ENCODE results near the gene NOX1.

NOX1 gene

DNA sequence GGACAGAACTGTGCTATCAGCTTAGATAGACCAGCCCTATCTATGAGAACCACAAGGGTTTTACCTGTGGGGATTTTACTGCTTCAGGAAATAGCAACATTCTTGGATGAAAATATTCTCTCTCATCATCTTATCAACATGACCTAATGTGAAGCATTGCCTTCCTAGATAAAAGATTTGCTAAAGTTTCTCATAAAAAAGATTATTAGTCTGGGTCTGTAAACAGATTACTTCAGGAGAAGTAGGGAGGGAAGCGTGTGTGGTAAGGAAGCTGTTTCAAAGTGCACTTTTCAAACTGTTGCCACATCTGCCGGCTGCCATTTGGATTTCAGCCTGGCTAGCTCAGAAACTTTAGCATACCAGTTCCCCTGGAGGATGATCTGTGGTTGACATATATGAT, at the start of gene NOX1:
Gene NOX1 (minus strand): TSS at position 35 of the 400 bp plus-strand sequence. CDS start 220 bp downstream, outside the sequence.
- in situ Hi-C loops (cut with MboI; ENCODE audit: low sequenced_read_pairs): no loop called here

DNA sequence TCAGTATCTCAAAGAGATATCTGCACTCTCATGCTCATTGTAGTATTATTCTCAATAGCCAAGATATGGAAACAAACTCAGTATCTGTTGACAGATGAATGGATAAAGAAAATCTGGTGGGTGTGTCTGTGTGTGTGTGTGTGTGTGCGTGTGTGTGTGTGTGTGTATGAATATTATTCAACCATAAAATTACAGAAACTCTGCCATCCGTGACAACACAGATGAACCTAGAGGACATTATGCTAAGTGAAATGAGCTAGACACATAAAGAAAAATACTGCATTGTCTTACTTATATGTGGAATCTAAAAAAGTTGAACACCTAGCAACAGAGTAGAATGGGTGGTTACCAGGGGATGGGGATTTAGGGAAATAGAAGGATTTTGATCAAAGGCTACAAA, 41.4 kb upstream of the NOX1 start:
- in situ Hi-C loops (cut with MboI; ENCODE audit: low sequenced_read_pairs): no loop called here

DNA sequence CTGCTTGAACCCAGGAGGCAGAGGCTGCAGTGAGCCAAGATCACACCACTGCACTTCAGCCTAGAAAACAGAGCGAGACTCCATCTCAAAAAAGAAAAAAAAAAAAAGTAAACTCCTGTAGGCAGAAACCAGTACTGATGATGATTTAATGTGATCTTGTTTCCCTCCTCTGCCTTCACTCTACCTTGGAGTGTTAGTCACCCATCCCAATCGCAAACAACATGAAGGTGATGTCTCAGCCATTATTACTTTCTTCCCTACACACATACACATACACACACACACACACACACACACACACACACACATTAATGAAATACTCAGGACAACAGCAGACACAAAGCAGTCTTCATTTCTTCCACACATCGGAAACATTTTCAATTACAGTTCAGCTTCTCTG, 39.0 kb upstream of the NOX1 start:
- in situ Hi-C loops (cut with MboI; ENCODE audit: low sequenced_read_pairs): no loop called here

DNA sequence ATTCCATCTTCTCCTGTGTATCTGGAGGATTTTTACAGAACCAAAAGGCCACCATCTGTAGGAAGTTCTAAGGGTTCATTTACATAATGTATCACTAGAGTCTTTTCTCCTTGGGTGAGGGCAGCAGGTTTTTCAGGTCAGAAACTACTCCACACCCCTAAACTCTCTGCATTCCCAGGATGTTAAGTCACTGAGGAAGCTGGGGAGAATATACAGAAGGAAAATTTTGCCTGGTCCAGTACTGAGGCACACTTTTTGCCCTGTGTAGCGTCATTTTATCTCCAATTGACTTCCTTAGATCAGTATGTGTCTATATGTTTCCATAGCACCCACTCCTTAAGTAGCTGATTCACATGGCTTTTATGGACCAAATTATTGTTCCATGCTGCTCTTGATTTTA, 37.6 kb upstream of the NOX1 start:
- in situ Hi-C loops (cut with MboI; ENCODE audit: low sequenced_read_pairs): no loop called here

DNA sequence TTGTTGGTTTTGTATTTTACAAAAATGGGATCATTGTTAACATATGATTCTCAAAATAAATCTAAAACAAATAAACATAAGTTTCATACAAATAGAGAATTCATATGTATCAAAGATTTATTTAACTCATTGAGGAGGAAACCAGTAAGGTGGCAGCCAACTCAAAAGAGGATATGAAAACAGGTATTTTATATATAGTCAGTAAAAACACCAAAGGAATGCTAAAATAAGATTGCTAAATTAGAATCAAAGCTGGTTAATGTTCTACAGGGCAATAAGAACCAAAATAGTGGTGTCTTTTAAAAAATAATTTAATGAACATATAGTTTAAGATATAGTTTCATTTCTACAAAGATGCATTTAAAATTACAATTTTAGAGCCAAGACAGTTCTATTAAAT, 31.5 kb upstream of the NOX1 start:
- in situ Hi-C loops (cut with MboI; ENCODE audit: low sequenced_read_pairs): no loop called here

DNA sequence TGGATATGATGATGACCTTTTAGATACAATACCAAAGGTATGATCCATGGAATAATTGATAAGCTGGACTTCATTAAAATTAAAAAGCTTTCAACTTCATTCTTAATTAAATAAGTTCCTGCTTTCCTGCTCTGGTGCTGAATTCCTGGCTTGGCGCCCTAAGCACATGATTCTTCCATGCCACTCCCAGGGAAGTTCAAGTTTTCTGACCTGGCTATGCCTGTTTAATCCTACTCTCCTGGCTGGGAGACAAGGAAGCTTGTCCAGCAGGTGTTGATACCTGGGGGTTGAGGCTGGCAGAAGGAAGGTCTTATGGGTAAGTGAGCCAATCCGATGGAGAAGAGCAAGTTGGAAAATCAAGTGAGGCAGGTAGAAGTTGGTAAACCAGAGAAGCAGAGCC, 30.3 kb upstream of the NOX1 start:
- in situ Hi-C loops (cut with MboI; ENCODE audit: low sequenced_read_pairs): no loop called here

DNA sequence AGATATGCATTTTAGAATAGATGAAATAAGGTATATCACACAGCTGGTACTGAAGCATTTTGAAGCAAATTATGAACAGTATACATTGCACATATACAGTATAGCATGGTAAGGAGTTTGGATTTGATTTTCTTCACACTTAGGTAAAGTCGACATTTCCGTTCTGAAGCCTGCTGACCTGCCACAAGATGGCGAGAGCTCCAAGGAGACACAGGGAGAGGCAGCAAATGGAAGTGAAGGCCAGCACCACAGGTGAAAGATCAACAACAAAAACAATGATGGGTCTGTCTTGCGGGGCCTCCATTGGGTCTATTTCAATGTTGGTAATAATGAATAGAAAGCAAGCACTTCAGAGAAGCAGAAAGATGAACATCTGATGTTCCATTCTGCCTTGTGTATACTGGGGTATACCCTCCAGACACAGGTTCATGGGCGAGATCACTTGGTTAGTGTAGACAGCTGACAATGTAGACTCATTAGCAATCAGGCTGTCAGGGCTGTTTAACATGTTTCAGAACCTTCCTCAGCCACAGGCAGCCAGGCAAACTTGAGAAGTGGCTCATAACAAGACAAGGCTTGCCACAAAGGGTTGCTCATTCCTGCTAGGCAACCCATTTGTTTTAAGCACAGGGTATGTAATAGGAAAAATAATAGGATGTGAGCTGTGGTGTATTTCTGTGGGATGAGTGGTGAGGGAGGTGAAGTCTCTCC, 21.4 kb upstream of the NOX1 start:
- in situ Hi-C loops (cut with MboI; ENCODE audit: low sequenced_read_pairs): no loop called here

DNA sequence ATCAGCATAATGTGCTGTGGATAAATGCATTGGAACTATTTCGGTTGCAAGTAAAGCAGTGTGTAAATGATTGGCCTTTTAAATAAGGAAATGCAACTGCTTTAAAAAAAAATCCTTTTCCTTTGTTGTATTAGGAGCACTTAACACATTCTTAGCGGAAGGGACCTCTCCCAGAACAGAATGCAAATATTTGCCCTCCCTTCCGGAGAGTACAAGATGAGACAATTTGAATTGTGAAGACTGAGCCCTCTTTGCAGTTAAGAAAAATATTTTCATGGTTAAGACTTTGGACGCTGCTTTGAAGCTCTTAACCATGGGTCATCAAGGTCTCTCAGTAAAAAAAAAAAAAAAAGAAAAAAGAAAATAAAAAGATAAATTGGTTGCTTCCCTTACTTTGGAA, 9.5 kb upstream of the NOX1 start:
- in situ Hi-C loops (cut with MboI; ENCODE audit: low sequenced_read_pairs): no loop called here

DNA sequence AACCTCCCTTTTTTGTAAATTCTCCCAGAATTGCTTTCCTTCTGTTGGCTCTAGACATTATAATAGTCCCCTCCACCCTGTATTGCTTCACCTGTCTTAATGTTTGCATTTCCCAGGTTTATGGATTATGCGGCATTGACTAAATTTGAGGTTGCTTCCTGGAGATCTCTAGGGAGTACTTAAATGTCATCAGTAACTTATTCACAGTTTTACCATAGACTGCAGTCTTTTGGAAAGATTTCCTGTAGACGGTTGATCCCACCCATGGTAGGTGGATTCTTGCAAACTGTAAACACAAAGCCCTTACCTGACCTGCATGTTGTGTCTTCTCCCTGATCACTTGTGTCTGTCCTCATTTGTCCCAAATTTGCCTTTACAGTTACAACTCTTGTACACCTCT, 6.2 kb upstream of the NOX1 start:
- in situ Hi-C loops (cut with MboI; ENCODE audit: low sequenced_read_pairs): no loop called here

DNA sequence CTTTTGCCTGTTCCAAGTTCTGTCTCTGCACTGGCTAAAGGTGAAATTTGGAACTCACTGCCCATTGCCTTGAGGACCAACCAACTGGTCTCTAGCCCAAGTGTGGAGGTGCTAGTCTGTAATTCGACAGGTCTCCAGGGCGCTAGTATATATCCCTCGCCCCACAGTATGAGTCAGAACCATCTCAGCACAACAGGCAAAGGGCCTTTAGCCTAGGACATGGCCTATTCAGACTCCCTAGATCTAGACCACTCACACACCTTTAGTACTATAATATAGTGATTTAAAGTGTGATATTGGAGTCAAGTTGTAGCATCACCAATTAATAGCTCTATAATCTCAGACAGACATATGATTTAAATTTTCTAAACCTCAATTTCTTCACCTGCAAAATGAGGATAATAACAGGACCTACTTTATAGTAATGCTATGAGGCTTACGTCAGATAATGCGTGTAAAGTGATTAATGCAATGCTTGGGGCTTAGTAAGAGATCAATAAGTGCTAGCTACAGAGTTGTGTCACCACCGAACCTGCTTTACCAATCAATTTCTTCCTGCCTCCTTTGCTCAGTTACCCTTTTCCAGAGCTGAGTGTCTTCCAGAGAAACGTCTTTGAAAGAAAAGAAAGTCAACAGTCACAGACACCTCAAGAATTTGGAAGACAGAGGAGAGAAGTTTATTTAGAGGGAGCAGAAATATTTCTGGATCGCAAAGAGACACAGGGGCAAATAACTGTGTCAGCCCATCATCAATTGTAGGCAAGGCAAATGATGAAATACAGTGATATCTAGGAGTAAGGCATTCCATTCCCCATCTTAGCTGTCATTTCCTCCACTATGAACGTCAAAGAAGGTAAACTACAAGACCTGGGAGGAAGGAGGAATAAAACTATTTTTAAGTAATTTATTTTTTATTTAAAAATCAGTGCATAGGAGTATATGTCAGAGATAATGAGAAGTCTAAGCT, 2.3 kb downstream of the NOX1 start:
- in situ Hi-C loops (cut with MboI; ENCODE audit: low sequenced_read_pairs): no loop called here

DNA sequence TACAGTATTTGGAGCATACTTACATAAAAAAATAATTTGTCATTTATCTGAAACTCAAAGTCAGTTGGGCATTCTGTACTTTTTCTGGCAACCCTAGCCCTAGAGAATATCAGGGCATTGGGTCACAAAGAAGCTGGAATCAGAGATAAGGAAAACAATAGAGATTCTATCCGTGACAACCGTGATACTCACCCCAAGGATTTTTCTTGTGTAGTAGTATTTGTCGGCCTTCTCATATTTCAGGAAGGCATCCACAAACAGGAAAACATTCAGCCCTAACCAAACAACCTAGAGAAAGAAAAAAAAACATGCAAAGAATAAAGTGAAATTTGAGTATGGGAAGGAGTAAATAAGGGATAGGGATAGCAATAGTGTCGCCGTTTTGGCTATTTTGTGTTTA, 3.6 kb downstream of the NOX1 start:
- in situ Hi-C loops (cut with MboI; ENCODE audit: low sequenced_read_pairs): no loop called here

DNA sequence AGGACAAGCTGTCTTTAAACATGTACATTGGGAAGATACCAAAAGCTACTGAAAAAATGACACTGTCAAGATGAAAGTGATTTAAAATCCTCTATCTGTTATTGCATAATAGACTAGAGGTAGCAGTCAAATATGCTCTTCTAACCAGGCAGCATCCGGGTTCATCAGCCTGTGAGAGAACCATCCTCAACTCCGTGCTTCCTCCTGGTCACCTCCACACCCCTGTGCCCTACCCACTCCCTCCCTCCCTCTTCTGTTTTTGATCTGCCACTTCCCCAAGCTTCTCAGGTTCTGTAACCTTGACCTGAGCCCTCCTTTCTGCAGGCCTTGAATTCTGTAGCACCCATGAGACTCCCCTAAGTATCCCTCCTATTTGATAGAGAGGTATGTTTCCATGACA, 5.9 kb downstream of the NOX1 start:
- in situ Hi-C loops (cut with MboI; ENCODE audit: low sequenced_read_pairs): no loop called here

DNA sequence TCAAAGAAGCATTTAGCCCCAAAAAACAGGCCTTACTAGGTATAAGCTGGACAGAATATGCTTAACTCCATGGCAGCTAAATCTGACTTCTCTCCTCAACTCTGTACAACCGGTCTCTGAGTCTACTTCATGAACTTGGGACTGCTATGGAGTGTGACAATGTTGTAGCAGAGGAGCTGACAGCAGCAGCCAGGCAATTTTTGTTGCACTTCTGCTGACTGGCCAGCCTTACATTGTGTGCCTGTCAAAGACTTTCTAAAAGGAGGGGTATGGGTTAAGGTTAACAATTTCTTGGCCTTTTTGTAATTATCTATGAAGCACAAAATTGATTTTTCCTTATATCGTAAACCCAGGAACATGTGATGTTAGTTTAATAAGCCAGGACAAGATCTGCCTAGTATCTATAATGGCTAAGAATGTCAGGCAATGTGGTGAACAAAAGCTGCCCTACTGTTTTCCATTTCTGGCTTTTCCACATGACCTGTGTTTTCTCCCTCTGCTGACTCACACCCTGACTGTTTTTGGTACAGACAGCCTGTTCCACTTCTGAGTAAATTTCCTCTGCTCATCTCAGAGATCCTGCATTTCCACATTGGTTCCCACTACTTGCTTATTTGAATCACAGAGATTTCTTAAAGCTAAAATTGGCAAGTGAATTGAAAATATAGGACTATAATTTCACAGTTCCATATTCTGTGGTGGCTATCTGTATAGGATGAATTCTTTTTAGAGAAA, 9.3 kb downstream of the NOX1 start:
- in situ Hi-C loops (cut with MboI; ENCODE audit: low sequenced_read_pairs): no loop called here

DNA sequence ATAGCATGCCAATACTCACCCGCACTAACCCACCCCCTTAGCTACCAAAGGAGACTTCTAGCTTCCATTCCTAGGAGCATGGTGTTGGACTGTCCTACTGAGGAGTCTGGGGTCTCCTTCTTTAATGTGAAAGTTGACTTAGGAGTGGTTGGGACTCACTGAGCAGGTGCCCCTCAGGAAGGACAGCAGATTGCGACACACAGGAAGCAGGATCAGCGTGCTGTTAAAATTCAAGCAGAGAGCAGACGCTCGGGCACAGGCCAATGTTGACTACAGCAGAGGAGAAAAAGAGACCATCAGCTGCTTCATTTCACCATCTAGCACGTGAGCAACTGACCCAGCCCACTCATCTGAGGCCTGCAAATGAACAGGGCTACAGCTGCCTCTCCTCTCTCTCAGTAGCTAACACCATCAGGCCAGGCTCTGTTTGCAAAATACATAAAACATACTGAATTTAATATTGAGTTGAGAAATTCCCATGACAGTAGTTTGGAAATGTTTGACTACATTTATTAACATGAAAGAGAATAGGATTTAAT, 10.8 kb downstream of the NOX1 start:
- in situ Hi-C loops (cut with MboI; ENCODE audit: low sequenced_read_pairs): no loop called here

DNA sequence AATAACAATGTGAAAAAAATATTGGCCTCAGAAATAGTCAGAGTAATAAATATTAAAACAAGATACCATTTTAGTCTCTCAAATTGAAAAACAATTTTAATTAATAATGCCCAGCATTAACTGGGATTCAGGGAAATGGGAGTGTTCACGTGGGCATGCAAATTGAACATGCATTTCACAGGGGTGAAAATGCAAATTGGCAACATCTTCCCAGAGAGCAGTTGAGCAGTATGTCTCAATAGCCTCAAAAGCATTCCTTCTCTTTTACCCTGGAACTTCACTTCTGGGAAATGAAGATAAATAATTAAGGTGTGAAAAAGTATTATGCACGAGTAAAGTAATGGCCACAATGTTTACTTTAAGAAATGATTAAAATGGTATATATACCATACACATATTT, 21.3 kb downstream of the NOX1 start:
- in situ Hi-C loops (cut with MboI; ENCODE audit: low sequenced_read_pairs): no loop called here

DNA sequence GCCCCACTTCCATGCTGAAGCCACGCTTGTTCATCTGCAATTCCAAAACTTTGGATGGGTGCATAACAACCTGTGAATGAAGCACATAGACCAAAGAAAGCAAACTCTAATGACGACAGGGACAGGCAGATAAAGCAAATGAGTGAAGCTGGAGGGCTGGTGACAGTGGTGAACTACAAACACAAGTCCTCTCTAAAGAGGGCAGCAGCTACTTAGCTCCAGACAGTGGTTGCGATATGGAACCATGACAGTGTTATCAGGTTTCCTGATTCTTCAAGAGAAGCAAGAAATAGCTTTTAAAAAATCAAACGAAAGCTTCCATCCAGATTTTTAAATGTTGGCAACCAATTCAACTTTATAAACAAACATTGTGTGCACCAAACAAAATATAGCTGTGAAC, 23.8 kb downstream of the NOX1 start:
- in situ Hi-C loops (cut with MboI; ENCODE audit: low sequenced_read_pairs): no loop called here

DNA sequence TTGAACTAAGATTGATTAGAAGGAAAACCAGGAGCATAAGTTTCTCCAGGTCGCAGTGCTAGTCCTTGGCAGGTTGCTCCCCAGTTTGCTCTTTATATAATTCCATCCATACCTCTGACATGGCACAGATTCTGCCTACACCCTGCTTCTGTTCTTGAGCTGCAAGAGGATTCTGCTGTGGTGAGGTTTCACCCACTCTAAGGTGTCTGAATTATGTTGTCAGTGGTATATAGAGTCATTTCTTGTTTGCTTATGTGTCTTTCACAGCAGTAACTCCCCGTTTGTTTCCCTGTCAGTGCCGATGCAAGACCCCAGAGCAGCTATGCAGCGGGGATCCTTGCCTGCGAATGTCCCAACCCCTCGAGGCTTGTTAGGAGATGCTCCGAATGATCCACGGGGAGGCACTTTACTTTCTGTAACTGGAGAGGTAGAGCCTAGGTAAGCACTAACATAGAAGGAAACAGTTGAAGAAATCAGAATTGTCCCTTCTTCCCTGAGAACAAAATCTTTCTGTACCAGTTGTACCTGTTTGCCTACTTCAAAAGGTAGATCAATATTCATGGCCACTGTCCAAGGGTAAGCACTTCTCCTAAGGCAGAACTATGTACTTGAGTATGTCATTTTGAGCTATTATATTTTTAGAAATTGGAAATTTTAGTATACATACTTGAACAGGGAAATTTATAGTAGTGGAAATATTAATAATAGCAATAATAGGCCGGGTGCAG, 42.8 kb downstream of the NOX1 start:
- in situ Hi-C loops (cut with MboI; ENCODE audit: low sequenced_read_pairs): no loop called here

DNA sequence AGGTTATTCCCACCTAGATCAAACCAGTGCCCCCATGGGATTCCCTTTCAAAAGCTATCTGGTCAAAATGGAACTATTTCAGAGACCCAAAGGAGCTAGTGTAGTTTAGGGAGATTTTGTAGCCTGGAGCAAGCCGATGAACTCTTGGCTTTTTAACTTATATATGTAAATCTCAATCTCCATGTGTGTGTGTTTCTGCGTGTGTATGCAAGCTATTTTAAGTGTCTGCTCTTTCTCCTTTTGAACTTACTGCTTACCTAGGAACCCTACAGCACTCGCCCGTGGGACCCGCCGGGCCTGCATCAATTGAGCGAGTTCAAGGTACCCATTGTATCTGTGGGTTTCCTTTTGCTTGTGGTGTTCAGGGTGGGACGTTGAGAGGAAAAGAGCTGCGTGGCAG, 43.6 kb downstream of the NOX1 start:
- in situ Hi-C loops (cut with MboI; ENCODE audit: low sequenced_read_pairs): no loop called here

DNA sequence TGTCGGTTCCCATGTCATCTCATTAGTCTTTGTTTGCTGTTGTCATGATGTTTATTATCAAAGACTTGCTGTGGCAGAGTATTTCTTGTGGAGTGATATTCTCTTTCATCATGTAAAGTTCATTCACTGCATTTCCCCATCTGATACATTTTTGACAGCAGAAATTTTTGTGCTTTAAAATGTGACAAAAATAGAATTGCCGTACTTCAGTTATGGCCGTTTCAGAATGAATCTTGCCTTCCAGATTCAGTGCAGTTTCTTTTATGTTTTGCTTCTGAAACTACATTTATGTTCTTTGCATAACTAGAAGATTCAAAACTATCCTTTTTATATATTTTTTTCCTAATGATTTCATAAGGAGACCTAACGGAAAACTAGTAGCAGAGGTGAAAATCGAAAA, 44.0 kb downstream of the NOX1 start:
- in situ Hi-C loops (cut with MboI; ENCODE audit: low sequenced_read_pairs): no loop called here

DNA sequence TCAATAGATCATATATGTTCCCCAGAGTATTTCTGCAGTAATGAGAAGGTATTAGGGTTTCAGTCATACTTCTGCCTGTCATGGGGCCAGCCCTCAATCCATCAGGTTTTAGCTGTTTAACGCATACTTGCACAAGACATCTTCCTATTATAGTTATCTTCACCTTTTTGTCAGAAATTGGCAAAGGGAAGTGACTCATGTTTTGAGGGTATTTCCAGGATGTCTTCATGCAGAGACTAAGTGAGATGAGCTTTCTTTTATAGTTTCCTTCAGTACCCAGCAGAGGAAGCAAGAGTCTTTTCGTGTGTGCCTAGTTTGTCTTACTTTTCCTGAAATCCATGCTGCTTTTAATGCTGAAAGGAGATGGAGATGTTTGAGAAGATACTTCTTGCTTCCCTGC, 44.4 kb downstream of the NOX1 start:
- in situ Hi-C loops (cut with MboI; ENCODE audit: low sequenced_read_pairs): no loop called here
